ENCODE results near the gene PARS2.

DNA sequence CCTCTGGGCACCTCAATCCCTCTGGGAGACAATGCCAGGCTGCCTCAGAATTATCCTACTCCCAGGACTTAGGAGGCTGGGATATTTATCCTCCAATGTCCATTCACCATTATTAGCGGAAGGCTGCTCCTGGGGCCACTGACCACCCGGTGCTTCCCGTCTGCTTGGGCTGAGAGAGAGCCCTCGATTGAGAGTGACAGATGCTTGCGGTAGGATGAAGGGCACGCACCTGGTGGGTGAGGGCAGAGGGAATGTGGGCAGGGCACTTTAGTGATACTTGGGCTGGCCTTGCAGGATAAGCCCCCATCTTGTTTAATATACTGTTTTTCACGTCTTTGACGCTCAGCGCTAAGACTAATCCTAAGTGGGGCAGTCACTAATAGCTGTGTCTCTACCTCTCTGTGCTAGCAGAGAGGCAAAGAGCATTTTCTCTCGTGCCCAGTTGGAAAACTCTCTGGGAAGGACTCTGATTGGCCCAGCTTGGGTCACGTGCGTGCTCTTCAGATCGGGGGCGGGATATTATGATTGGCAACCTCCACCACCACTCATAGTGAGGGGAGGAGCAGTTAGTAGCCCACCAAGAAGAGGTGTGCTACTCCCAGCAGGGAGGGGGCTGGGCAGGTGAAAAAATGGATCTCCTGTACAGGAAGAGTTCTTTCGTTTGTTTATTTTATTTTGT, 10.6 kb upstream of the PARS2 start:
- TF ChIP-seq POLR2AphosphoS5 (IDR thresholded peaks at IDR 0.05; ENCODE audit: low read depth, low read length) (no peak), SIN3A (IDR thresholded peaks at IDR 0.05; ENCODE audit: borderline replicate concordance, insufficient read depth, low read length) (no peak), FOXP2 (optimal IDR thresholded peaks at IDR 0.05; ENCODE audit: borderline replicate concordance, extremely low read depth, extremely low read length, insufficient read depth) (no peak)
- TF ChIP-seq, protein P1, sequence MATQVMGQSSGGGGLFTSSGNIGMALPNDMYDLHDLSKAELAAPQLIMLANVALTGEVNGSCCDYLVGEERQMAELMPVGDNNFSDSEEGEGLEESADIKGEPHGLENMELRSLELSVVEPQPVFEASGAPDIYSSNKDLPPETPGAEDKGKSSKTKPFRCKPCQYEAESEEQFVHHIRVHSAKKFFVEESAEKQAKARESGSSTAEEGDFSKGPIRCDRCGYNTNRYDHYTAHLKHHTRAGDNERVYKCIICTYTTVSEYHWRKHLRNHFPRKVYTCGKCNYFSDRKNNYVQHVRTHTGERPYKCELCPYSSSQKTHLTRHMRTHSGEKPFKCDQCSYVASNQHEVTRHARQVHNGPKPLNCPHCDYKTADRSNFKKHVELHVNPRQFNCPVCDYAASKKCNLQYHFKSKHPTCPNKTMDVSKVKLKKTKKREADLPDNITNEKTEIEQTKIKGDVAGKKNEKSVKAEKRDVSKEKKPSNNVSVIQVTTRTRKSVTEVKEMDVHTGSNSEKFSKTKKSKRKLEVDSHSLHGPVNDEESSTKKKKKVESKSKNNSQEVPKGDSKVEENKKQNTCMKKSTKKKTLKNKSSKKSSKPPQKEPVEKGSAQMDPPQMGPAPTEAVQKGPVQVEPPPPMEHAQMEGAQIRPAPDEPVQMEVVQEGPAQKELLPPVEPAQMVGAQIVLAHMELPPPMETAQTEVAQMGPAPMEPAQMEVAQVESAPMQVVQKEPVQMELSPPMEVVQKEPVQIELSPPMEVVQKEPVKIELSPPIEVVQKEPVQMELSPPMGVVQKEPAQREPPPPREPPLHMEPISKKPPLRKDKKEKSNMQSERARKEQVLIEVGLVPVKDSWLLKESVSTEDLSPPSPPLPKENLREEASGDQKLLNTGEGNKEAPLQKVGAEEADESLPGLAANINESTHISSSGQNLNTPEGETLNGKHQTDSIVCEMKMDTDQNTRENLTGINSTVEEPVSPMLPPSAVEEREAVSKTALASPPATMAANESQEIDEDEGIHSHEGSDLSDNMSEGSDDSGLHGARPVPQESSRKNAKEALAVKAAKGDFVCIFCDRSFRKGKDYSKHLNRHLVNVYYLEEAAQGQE (IDR thresholded peaks at IDR 0.05; ENCODE audit: insufficient read depth in 1 of 2, low read depth in 2 of 2, low read length in 2 of 2) = no peak
